GM12892 (cell line): ENCODE measurements around the gene CD300LG.

Experiments
- DNase-seq: peaks from one replicate; pipeline ENCODE4 v3.0.0; 2011; ENCODE audit not compliant: insufficient read length
- FAIRE-seq: peaks from 2 replicates; lab custom pipeline; 2011; peaks lifted over from hg19 to GRCh38; lab: Jason Lieb, UNC
- POLR2A ChIP-seq: IDR thresholded peaks from 2 replicates; pipeline ENCODE4 v1.6.1; 2011; ENCODE audit warnings: low read depth, low read length, control low read depth
- POLR2AphosphoS5 ChIP-seq: IDR thresholded peaks from 2 replicates; pipeline ENCODE4 v1.6.1; 2011; ENCODE audit warnings: low read depth, low read length, control low read depth
- TAF1 ChIP-seq: IDR thresholded peaks from 2 replicates; pipeline ENCODE4 v1.6.1; 2011; ENCODE audit warnings: low read depth, mild to moderate bottlenecking, control low read depth, low read length, borderline replicate concordance

Gene CD300LG

GRCh38 chr17:43905985-43906852 lies 59.2 kb downstream of the CD300LG start:
- FAIRE-seq, result no peak
- no peak for DNase-seq
- TF ChIP-seq TAF1, result no peak
- no peak for TF ChIP-seq POLR2AphosphoS5
- no peak for TF ChIP-seq POLR2A

GRCh38 chr17:43906951-43907424 lies 60.0 kb downstream of the CD300LG start:
- FAIRE-seq (no peak), DNase-seq (no peak)
- TF ChIP-seq POLR2A (no peak), TAF1 (no peak), POLR2AphosphoS5 (no peak)

- FAIRE-seq, result no peak
- peak; percentile 46 for DNase-seq
These were observed 60.5 kb downstream of the CD300LG start, which contains the start of gene MPP2 for GRCh38 chr17:43907425-43907981. Gene MPP2 (minus strand): TSS chr17:43907536. CDS start chr17:43904460, 3,076 bp downstream.

GRCh38 chr17:43907998-43908721 lies 61.2 kb downstream of the CD300LG start:
- no peak for DNase-seq
- no peak for FAIRE-seq

More at GRCh38 chr17:43907425-43907981, 60.5 kb downstream of the CD300LG start, which contains the start of gene MPP2:
- TF ChIP-seq TAF1 (no peak), POLR2A (no peak), POLR2AphosphoS5 (no peak)

DNA sequence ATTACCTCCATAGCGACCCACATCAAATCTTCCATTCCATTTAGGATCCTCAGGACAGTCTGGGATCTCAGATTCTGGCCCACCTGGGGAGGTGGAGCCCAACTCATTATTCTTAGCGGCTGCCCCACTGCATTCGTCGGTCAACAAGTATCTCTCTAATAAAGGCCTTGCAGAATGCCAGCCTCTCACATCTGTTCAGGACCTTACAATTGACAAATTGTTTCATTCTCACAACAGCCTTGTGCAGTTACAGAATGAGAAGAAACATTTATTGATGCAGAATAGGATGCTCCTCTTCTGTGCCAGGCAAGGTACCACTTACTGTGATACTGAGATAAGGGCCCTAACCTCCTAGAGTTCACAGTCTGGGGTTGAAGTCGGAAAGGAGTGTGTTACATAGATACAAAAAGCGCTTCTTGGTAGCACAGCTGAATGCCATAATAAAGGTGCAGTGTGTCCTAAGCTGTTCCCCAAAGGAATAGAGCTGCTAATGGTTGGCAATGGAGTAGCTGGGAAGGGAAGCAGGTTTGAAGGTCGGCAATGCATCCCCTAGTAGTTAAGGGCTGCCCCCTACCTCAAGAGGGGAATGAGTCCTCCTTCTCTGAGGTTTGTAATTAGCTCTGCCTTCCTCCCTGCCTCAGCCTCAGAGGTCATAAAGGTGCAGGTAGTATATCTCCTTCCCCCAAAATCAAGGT lies 62.7 kb downstream of the CD300LG start:
- FAIRE-seq, result no peak
- no peak for DNase-seq

More at GRCh38 chr17:43907998-43908721, 61.2 kb downstream of the CD300LG start:
- no peak for TF ChIP-seq POLR2AphosphoS5
- TF ChIP-seq TAF1, result no peak
- TF ChIP-seq POLR2A, result no peak

DNA sequence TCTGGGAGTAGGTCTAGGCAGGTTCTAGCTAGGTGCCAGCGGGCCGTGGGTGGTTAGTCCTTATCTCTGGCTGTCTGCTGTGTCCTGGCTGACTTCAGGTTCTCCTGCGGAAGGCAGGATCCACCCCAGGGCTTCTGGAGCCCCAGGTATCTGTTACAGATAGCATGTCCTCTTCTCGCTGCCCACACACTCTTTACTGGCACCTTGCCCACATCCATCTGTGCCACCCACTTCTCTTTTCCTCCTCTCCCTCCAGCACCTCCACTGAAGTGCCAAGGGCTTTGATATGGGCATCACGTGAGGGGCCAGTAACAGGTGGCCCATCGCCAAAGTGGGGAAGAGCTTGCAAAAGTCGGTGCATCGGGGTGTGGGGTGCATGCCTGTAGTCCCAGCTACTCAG lies 64.9 kb downstream of the CD300LG start:
- FAIRE-seq (no peak), DNase-seq (no peak)
- no peak for TF ChIP-seq POLR2AphosphoS5
- no peak for TF ChIP-seq TAF1
- no peak for TF ChIP-seq POLR2A

More for the DNA sequence above, 62.7 kb downstream of the CD300LG start:
- TF ChIP-seq TAF1 (no peak), POLR2AphosphoS5 (no peak), POLR2A (no peak)

- FAIRE-seq (no peak), DNase-seq (no peak)
- TF ChIP-seq TAF1, result no peak
These were observed 65.8 kb downstream of the CD300LG start for GRCh38 chr17:43912635-43913304.
